NCI-H2227 treated with DMSO at 0.1 percent for 48 hours (cell line): ENCODE measurements around the gene OR4E1.
"Not testable (repeated sequence)": the region's sequence is repeated elsewhere in the genome, so short reads cannot be mapped to it uniquely, and the experiment has no call there.

Experiments
- DNase-seq: peaks from one replicate; lab custom pipeline; 2025; lab: John Stamatoyannopoulos, UW

The OR4E1 gene

GRCh38 chr14:21673718-21674117, at the start of gene OR4E1:
Gene OR4E1, minus strand, starts transcription at chr14:21673818. Its CDS starts 2,883 bp downstream, at chr14:21670935.
- no peak for DNase-seq

DNA sequence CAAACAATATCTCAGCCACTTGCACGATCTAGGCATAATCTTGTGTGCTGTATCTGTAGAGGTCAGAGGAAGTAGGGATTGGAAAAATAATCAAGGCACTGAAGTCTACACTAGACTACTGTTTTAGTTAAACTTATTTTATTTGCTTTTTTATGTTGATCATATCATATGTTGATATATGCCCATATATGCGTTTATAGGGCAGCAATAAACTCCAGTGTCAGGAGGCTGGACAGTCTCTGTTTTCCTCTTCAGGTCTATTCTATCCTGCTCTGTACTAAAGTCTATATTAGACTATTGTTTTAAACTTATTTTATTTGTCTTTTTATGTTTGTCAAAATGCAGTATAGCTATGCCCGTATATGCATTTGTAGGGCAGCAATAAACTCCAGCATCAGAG, 47.9 kb upstream of the OR4E1 start:
- DNase-seq = no peak

DNA sequence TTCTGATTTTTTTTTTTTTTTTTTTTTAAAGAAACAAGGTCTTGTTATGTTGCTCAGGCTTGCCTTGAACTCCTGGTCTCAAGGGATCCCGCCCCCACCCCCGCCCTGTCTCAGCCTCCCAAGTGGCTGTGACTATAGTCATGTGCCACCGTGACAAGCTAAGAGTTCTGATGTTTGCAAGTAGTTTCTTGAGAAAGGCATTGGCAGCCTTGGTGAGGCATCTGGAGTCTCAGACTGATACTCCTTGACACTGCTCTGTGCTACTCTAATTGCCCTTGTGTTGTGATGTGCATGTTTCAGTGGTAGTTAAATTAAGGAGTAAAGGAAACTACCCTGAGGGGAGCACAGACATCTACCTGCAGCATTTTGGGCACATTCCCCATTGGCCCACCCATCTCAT, 46.2 kb upstream of the OR4E1 start:
- DNase-seq = no peak

DNA sequence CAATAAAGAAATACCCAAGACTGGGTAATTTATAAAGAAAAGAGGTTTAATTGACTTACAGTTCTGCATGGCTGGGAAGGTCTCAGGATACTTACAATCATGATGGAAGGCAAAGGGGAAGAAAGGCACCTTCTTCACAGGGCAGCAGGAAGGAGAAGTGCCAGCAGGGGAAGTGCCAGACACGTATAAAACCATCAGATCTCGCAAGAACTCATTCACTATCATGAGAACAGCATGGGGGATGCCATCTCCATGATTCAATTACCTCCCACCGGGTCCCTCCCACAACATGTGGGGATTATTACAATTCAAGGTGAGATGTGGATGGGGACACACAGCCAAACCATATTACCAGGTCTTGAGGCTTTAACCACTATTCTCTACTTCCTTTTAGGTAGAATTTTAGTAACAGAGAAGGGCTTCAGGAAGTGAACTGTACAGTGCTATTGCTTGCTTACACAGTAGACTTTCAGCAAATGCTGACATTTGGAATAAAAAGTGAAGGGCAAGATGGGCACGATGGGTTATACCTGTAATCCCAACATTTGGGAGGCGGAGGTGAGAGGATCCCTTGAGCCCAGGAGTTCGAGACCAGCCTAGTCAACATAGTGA, 40.8 kb upstream of the OR4E1 start:
- no peak for DNase-seq

- no peak for DNase-seq
Observed at GRCh38 chr14:21712036-21712435, 38.4 kb upstream of the OR4E1 start.

DNA sequence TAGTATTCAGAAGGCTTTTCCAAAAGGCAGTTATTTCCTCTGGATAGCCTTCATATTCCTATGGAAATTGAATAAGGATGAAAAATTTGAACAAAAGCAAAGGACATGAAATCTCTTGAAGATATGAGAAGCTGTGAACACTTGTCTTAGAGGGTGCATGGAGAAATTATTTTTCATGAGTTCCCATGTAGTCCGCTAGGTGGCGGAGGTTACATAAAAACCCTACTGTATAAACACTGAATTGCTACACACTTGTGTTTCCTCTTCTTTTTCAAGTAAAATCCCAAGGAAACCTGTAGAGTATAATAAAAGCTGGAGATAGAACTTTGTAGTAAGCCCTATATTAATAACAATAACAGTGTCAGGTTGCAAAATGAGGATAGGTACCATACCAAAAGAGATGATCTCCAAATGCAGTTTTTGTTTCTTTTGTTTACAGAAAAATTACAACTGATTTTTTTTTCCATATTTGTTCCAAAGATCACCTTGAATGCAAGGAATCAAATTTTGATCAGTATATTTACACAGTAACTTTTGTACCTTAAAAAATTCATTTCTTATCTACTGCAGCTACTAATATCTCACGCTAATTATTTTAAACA, 37.8 kb upstream of the OR4E1 start:
- DNase-seq = peak; percentile 0

DNA sequence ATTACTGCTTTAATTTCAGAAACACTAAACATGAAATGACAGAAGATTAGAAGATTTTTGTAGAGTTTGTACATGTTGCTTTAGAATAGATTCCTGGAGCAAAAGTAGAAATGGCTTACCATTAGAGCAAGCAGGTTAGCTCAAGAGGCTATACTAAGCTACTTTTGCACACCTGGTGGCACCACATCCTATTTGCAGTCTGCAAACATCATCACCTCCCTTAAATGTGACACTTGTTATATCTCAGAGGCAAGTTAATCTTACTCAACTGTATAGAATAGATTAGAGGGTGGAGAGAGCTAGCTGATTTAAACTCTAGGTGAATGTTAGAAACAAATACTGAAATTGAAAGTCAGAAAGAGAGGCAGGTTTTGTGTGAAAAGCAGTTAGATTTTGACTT, 30.7 kb upstream of the OR4E1 start:
- no peak for DNase-seq

DNA sequence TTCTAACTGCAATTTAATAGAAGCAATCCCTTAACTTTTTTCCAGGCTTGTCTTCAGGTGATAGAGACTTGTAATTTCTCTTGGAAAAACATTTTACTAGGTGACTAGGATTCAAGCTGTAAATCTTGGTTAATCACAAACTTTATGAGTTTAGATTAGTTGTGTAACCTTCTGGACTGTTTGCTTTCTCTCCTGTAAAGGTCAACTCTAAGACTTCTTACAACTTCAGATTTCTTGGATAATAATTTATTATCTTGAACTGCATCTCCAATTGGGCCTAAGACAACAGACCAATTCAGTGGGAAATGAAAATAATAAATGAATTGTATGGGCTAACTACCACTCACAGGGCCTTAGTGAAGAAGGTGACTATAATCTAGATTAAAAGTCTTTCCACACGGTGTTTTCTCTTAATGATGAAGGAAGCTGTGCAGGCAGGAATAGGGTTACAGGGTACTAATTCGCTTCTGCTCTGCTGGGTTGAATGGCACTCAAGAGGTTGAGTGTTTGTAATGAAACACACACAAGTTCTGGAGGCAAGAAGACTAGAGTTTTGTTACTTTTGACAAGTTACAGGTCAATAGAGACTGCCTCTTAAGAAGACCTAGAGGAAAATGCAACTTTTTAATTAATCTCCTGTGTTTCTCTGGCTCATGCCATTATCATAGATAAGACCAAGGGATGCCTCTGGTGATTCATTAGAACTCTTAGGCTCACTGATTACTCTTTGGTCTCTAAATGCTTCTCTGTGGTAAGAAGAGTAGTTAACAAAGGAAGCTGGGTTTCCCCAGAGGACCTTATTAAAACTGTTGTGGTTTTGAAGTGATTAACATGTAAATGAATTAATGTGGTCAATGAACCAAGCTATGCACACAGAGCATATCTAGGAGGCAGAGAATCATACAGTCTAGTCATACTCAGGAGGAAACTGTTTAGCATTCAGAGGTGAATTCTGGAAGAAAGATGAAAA, 30.0 kb upstream of the OR4E1 start:
- DNase-seq = no peak

GRCh38 chr14:21702316-21702715, 28.7 kb upstream of the OR4E1 start:
- DNase-seq = no peak

- no peak for DNase-seq
Observed at GRCh38 chr14:21699551-21699950, 25.9 kb upstream of the OR4E1 start.

GRCh38 chr14:21698538-21698937, 24.9 kb upstream of the OR4E1 start:
- DNase-seq = not testable (repeated sequence)

DNA sequence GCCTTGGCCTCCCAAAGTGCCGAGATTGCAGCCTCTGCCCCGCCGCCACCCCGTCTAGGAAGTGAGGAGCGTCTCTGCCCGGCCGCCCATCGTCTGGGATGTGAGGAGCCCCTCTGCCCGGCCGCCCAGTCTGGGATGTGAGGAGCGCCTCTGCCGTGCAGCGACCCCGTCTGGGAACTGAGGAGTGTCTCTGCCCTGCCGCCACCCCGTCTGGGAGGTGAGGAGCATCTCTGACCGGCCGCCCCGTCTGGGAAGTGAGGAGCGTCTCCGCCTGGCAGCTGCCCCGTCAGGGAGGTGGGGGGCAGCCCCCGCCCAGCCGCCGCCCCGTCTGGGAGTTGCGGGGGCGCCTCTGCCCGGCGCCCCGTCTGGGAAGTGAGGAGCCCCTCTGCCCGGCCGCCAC, 24.0 kb upstream of the OR4E1 start:
- not testable (repeated sequence) for DNase-seq

DNA sequence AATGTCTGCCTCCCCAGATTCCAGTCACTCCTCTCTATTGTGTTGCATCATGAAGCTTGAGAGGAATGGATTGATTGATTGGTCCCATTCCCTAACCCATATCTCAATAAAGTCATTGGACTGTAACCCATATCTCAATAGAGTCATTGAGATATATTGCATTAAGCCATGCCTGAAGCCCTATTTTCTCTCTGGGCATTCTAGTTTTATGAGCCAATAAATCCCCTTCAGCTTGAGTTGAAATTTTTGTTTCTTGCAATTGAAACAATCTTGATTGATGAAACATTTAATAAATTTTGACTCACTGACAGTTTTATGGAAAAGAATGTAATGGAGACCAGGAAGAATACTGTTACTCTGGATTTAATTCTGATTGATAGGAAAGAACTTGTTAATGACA, 20.8 kb upstream of the OR4E1 start:
- no peak for DNase-seq

- DNase-seq = no peak
Observed at GRCh38 chr14:21686468-21686867, 12.8 kb upstream of the OR4E1 start.

GRCh38 chr14:21680072-21680471, 6.5 kb upstream of the OR4E1 start:
- DNase-seq = no peak

DNA sequence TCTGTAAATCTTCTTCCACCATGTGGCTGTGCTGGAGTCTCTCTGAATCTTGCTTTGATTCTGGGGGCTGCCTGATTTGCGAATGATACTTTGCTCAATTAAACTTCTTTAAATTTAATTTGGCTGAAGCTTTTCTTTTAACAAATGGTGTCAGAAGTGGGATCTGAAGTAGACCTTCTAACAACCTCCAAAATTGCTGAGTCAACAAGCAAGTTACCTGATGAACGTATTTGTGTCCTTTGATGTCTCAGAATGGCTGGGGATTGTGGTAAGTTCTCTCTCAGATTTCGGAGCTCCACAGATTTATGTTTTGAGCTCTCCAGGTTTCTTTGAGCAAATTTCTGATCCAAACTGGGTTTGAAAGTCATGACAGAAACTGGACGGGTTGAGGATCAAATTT, 1.9 kb upstream of the OR4E1 start:
- DNase-seq = no peak

DNA sequence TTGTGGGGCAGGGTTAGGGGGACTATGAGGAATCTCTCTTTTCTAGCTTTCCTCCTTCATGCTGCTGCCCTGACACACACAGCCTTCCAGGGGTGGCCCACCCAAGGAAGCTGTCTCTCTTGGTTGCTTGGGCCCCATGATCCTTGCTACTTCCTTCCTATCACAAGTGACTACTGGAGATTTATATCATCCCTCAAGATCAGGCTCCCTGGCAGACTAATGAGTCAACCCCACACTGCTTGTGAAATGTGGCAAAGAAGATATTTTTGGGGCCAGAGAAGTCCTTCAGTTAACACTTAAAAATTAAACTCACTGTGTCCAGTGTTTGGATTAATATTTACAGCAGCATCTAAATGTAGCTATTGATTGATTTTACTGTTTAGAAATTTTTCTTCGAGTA, 1.5 kb downstream of the OR4E1 start:
- no peak for DNase-seq

DNA sequence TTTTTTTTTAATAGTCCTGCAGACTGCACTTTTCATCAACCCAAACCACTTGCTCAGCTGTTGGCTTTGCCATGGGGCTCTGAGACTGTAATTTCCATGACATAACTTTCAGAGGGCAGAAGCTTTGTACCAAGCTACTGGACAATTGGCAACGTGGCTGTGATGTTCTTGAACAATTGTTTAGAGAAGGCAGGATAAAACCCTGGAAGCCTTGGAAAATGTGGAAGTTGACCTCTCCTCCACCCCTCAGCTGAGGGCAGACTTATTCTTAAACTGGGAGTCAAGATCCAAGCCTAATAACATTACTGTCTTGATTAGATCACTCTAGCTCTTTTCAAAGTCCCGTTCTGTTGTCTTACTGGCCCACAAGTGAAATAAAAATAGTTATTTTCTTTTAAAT, 2.2 kb downstream of the OR4E1 start:
- DNase-seq = no peak

GRCh38 chr14:21669284-21669683, 4.3 kb downstream of the OR4E1 start:
- no peak for DNase-seq

DNA sequence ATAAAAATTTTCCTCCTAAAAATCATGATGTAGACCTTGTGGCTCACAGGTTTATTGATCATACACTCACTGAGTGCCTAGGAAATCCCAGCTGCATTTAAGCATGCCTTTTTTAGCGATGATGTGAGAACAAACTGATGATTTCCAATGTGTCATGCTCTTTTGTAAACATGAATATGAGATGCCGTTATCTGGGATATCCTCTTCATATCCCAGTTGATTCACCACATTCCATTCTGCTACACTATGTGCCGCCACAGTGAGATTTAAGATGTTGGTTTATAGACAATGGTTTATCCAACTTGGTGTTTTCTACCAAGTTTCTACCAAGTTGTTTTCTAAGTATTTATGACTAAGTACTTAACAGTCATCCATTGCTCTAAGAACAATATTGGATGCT, 5.2 kb downstream of the OR4E1 start:
- no peak for DNase-seq

GRCh38 chr14:21656980-21657379, 16.6 kb downstream of the OR4E1 start:
- no peak for DNase-seq

DNA sequence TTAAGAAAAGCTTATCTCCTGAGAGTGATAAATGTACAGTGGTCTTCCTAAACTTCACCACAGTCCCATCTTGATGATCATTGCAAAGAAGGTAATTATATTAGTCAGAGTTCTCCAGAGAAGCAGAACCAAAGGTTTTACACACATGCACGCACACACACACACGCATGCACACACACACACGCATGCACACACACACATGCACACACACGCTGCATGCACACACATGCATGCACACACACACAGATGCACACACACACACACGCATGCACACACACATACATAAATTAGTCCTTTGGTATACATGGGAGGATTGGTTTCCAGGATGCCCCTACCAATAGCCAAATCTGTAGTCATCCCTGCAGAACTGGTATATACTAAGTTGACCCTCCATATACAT, 19.4 kb downstream of the OR4E1 start:
- DNase-seq = no peak

DNA sequence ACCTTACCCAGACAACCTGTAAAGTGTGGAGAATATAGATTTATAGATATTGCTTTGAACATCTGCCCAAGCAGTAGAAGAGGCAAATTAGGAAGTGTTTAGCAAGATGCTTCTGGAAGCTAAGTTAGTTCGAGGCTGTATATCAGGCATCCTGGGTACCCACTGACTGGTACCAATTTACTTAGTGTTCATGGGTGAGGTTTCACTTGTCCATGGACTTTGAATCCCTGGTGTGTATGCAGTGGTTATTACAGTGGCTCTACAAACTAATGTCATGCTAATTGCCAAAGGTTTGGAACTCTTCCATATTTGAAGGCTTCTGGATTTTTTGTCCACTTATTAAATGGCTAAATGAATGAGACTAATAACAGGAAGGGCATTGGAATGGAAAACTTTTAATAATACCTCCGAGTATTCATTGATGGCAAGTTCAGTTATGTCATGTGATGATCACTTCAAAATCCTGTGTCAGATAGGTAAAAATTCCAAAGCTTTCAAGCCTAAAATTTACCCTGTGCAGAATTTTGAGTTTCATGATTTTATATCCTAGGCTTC, 20.2 kb downstream of the OR4E1 start, which contains the start of gene OR4E2:
TSS of gene OR4E2 (plus strand) at position 505 of the 555 bp plus-strand sequence. CDS start 11,248 bp downstream, outside the sequence.
- DNase-seq = no peak
